Measurements from ENCODE around the gene PCNX2. TPM values are rescaled to one million over a fixed set of nuclear protein-coding genes. Genes with fewer than 3 reads are reported as not detected.

PCNX2 gene
- total RNA-seq, 1 donor from 2014 or later = 33.6 TPM

GRCh38 chr1:233331676-233332519 lies 36.4 kb upstream of the PCNX2 start:
- Mint-ChIP-seq H3K9me3 (ENCODE audit: low read depth) (no peaks in the 10 kb centered on the region), H3K27me3 (peaks cover under 1% of the 10 kb centered on the region), H3K4me1 (ENCODE audit: low read depth) (peaks cover 22% of the 10 kb centered on the region), H3K27ac (no peak overlapping the region), H3K36me3 (ENCODE audit: insufficient read depth) (no peaks in the 10 kb centered on the region), H3K4me3 (ENCODE audit: low read depth) (no peak overlapping the region)
- no peak for DNase-seq (ENCODE audit: low spot score, unreplicated experiment)
- TF ChIP-seq, protein P1, sequence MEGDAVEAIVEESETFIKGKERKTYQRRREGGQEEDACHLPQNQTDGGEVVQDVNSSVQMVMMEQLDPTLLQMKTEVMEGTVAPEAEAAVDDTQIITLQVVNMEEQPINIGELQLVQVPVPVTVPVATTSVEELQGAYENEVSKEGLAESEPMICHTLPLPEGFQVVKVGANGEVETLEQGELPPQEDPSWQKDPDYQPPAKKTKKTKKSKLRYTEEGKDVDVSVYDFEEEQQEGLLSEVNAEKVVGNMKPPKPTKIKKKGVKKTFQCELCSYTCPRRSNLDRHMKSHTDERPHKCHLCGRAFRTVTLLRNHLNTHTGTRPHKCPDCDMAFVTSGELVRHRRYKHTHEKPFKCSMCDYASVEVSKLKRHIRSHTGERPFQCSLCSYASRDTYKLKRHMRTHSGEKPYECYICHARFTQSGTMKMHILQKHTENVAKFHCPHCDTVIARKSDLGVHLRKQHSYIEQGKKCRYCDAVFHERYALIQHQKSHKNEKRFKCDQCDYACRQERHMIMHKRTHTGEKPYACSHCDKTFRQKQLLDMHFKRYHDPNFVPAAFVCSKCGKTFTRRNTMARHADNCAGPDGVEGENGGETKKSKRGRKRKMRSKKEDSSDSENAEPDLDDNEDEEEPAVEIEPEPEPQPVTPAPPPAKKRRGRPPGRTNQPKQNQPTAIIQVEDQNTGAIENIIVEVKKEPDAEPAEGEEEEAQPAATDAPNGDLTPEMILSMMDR (IDR thresholded peaks at IDR 0.05; ENCODE audit: unreplicated experiment) = no peak

DNA sequence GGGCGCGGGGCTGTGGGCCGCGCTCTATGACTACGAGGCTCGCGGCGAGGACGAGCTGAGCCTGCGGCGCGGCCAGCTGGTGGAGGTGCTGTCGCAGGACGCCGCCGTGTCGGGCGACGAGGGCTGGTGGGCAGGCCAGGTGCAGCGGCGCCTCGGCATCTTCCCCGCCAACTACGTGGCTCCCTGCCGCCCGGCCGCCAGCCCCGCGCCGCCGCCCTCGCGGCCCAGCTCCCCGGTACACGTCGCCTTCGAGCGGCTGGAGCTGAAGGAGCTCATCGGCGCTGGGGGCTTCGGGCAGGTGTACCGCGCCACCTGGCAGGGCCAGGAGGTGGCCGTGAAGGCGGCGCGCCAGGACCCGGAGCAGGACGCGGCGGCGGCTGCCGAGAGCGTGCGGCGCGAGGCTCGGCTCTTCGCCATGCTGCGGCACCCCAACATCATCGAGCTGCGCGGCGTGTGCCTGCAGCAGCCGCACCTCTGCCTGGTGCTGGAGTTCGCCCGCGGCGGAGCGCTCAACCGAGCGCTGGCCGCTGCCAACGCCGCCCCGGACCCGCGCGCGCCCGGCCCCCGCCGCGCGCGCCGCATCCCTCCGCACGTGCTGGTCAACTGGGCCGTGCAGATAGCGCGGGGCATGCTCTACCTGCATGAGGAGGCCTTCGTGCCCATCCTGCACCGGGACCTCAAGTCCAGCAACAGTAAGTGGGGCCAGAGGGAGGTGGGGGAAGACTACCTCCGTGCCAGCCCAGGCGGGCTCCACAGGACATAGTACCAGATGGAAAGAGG lies 32.8 kb upstream of the PCNX2 start:
- H3K36me3 Mint-ChIP-seq (ENCODE audit: insufficient read depth) = no peaks in the 10 kb centered on the region
- H3K4me3 Mint-ChIP-seq (ENCODE audit: low read depth) = peak overlapping the region; percentile 75
- peaks cover 16% of the 10 kb centered on the region for H3K27me3 Mint-ChIP-seq
- H3K4me1 Mint-ChIP-seq (ENCODE audit: low read depth) = peaks cover 25% of the 10 kb centered on the region
- H3K9me3 Mint-ChIP-seq (ENCODE audit: low read depth) = no peaks in the 10 kb centered on the region
- no peak overlapping the region for H3K27ac Mint-ChIP-seq
- TF ChIP-seq, protein P1 (IDR thresholded peaks at IDR 0.05; ENCODE audit: unreplicated experiment) = no peak
- peak; percentile 35 for DNase-seq (ENCODE audit: low spot score, unreplicated experiment)

DNA sequence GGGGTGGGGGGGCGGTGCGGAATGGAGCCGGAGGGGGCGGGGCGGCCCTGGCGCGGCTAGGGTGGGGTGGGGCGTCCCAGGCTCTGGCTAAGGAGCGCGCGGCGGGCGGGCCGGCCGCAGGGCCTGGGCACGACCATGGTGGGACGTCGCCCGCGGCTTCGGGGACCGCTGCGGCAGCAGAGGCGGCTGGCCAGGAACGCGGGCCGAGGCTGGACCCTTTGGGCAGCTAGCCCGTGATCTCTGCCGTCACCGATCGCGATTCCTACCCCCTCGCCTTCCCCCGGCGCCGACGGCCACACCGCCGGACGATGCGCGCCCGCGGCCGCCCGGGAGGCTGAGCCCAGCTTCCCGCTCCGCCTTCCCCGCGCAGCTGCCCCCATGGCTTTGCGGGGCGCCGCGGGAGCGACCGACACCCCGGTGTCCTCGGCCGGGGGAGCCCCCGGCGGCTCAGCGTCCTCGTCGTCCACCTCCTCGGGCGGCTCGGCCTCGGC lies 32.2 kb upstream of the PCNX2 start, which contains the start of gene MAP3K21:
Gene MAP3K21, plus strand, starts transcription at position 74 of the 491 bp plus-strand sequence. Its CDS starts 305 bp downstream, at position 379.
- Mint-ChIP-seq H3K27ac (peak within 1 kb of the TSS; percentile 11), H3K9me3 (ENCODE audit: low read depth) (no peaks in the 10 kb centered on the region), H3K36me3 (ENCODE audit: insufficient read depth) (no peaks in the 10 kb centered on the region), H3K4me3 (ENCODE audit: low read depth) (peak within 1 kb of the TSS; percentile 78), H3K4me1 (ENCODE audit: low read depth) (peaks cover 25% of the 10 kb centered on the region), H3K27me3 (peaks cover 18% of the 10 kb centered on the region)
- TF ChIP-seq, protein P1 (IDR thresholded peaks at IDR 0.05; ENCODE audit: unreplicated experiment) = no peak
- DNase-seq (ENCODE audit: low spot score, unreplicated experiment) = peak; percentile 34

GRCh38 chr1:233326811-233327650 lies 31.5 kb upstream of the PCNX2 start:
- H3K4me3 Mint-ChIP-seq (ENCODE audit: low read depth) = peak overlapping the region; percentile 78
- H3K4me1 Mint-ChIP-seq (ENCODE audit: low read depth) = peaks cover 25% of the 10 kb centered on the region
- H3K36me3 Mint-ChIP-seq (ENCODE audit: insufficient read depth) = no peaks in the 10 kb centered on the region
- H3K27ac Mint-ChIP-seq = peak overlapping the region; percentile 11
- DNase-seq (ENCODE audit: low spot score, unreplicated experiment) = peak; percentile 88
- H3K27me3 Mint-ChIP-seq = peaks cover 22% of the 10 kb centered on the region
- TF ChIP-seq, protein P1 (IDR thresholded peaks at IDR 0.05; ENCODE audit: unreplicated experiment) = no peak
- no peaks in the 10 kb centered on the region for H3K9me3 Mint-ChIP-seq (ENCODE audit: low read depth)

Measured in progenitor cell of endocrine pancreas (in vitro differentiated cells).